ENCODE data around the gene MFNG.
"Not testable (repeated sequence)": the region's sequence is repeated elsewhere in the genome, so short reads cannot be mapped to it uniquely, and the experiment has no call there.

MFNG gene

GRCh38 chr22:37486224-37486845, at the start of gene MFNG:
MFNG (minus strand) TSS chr22:37486384; CDS start chr22:37486177, 207 bp downstream.
- Histone ChIP-seq H3K4me1 (ENCODE audit: control insufficient read depth in 1 of 2, insufficient read depth in 1 of 2, low read depth in 1 of 2, low read length in 1 of 2) (peaks cover 32 to 41% of the 10 kb centered on the region in 2 experiments), H3K4me3 (ENCODE audit: low read depth in 1 of 2, low read length in 1 of 2) (peak within 1 kb of the TSS; percentile 88 to 89), H3K27me3 (no peaks in the 10 kb centered on the region), H3K27ac (peak within 1 kb of the TSS; percentile 96), H3K9me3 (no peaks in the 10 kb centered on the region), H3K36me3 (no peaks in the 10 kb centered on the region)
- TF ChIP-seq CTCF (IDR thresholded peaks at IDR 0.05), result peak; percentile 14

GRCh38 chr22:37535159-37535558, 49.0 kb upstream of the MFNG start:
- peaks cover 14% of the 10 kb centered on the region in 2 experiments for H3K4me1 ChIP-seq (ENCODE audit: control insufficient read depth in 1 of 2, insufficient read depth in 1 of 2, low read depth in 1 of 2, low read length in 1 of 2)
- no peak overlapping the region for H3K27ac ChIP-seq
- peaks cover 23% of the 10 kb centered on the region for H3K27me3 ChIP-seq
- no peaks in the 10 kb centered on the region for H3K36me3 ChIP-seq
- H3K4me3 ChIP-seq (ENCODE audit: low read depth in 1 of 2, low read length in 1 of 2), result no peak overlapping the region
- H3K9me3 ChIP-seq, result no peaks in the 10 kb centered on the region
- no peak for TF ChIP-seq CTCF (IDR thresholded peaks at IDR 0.05)

- Histone ChIP-seq H3K27ac (no peak overlapping the region), H3K9me3 (no peaks in the 10 kb centered on the region), H3K4me3 (ENCODE audit: low read depth in 1 of 2, low read length in 1 of 2) (no peak overlapping the region), H3K4me1 (ENCODE audit: control insufficient read depth in 1 of 2, insufficient read depth in 1 of 2, low read depth in 1 of 2, low read length in 1 of 2) (peaks cover 10 to 11% of the 10 kb centered on the region in 2 experiments), H3K36me3 (no peaks in the 10 kb centered on the region), H3K27me3 (peaks cover 17% of the 10 kb centered on the region)
- no peak for TF ChIP-seq CTCF (IDR thresholded peaks at IDR 0.05)
Measured at GRCh38 chr22:37534445-37534844, 48.3 kb upstream of the MFNG start.

GRCh38 chr22:37533995-37534394, 47.8 kb upstream of the MFNG start:
- Histone ChIP-seq H3K9me3 (no peaks in the 10 kb centered on the region), H3K27me3 (peaks cover 17% of the 10 kb centered on the region), H3K36me3 (no peaks in the 10 kb centered on the region), H3K27ac (no peak overlapping the region), H3K4me1 (ENCODE audit: control insufficient read depth in 1 of 2, insufficient read depth in 1 of 2, low read depth in 1 of 2, low read length in 1 of 2) (peaks cover 6% of the 10 kb centered on the region in 2 experiments), H3K4me3 (ENCODE audit: low read depth in 1 of 2, low read length in 1 of 2) (no peak overlapping the region)
- TF ChIP-seq CTCF (IDR thresholded peaks at IDR 0.05), result no peak

- no peak for TF ChIP-seq CTCF (IDR thresholded peaks at IDR 0.05)
- H3K27ac ChIP-seq, result no peak overlapping the region
- peaks cover 36% of the 10 kb centered on the region for H3K27me3 ChIP-seq
- H3K4me1 ChIP-seq (ENCODE audit: control insufficient read depth in 1 of 2, insufficient read depth in 1 of 2, low read depth in 1 of 2, low read length in 1 of 2), result no peaks in the 10 kb centered on the region
- no peaks in the 10 kb centered on the region for H3K36me3 ChIP-seq
- H3K9me3 ChIP-seq, result no peaks in the 10 kb centered on the region
- no peak overlapping the region for H3K4me3 ChIP-seq (ENCODE audit: low read depth in 1 of 2, low read length in 1 of 2)
Measured at GRCh38 chr22:37529652-37530345, 43.6 kb upstream of the MFNG start.

GRCh38 chr22:37527952-37528351, 41.8 kb upstream of the MFNG start:
- H3K9me3 ChIP-seq; H3K27ac ChIP-seq; H3K4me1 ChIP-seq (ENCODE audit: control insufficient read depth in 1 of 2, insufficient read depth in 1 of 2, low read depth in 1 of 2, low read length in 1 of 2); H3K4me3 ChIP-seq (ENCODE audit: low read depth in 1 of 2, low read length in 1 of 2); H3K36me3 ChIP-seq: not testable (repeated sequence)
- peaks cover 28% of the 10 kb centered on the region for H3K27me3 ChIP-seq

- not testable (repeated sequence) for H3K36me3 ChIP-seq; H3K4me1 ChIP-seq (ENCODE audit: control insufficient read depth in 1 of 2, insufficient read depth in 1 of 2, low read depth in 1 of 2, low read length in 1 of 2); H3K27ac ChIP-seq; H3K4me3 ChIP-seq (ENCODE audit: low read depth in 1 of 2, low read length in 1 of 2); H3K9me3 ChIP-seq
- H3K27me3 ChIP-seq, result peaks cover 35% of the 10 kb centered on the region
Measured at GRCh38 chr22:37527081-37527752, 41.0 kb upstream of the MFNG start.
